HepG2 (cell line): Measurements from ENCODE around the gene MTHFD1L. TPM values are rescaled to one million over a fixed set of nuclear protein-coding genes. Genes with fewer than 3 reads are reported as not detected.

Experiments
- DMTF1 ChIP-seq: sonication (generic); formaldehyde crosslinking; IDR thresholded peaks from 2 replicates; pipeline ENCODE4 v1.4.0; 2020; ENCODE audit warnings: mild to moderate bottlenecking, missing genetic modification reagents
- E2F2 ChIP-seq: sonication (generic); formaldehyde crosslinking; IDR thresholded peaks from 2 replicates; pipeline ENCODE4 v1.4.0; 2020; ENCODE audit warnings: missing genetic modification reagents, borderline replicate concordance
- PAWR ChIP-seq: sonication (generic); formaldehyde crosslinking; IDR thresholded peaks from 2 replicates; pipeline ENCODE4 v1.4.0; 2020; ENCODE audit warnings: missing genetic modification reagents, mild to moderate bottlenecking, borderline replicate concordance
- ZC3H4 ChIP-seq: sonication (generic); formaldehyde crosslinking; IDR thresholded peaks from 2 replicates; pipeline ENCODE4 v1.4.0; 2020; ENCODE audit warnings: missing genetic modification reagents, borderline replicate concordance
- ZFP37 ChIP-seq: sonication (generic); formaldehyde crosslinking; IDR thresholded peaks from 2 replicates; pipeline ENCODE4 v1.4.0; 2020; ENCODE audit warnings: missing genetic modification reagents, borderline replicate concordance
- ZKSCAN1 ChIP-seq: fragments of 150-350 bp; IDR thresholded peaks from 2 replicates; pipeline ENCODE4 v1.6.1; 2014; ENCODE audit warnings: low read length
- ZNF232 ChIP-seq: sonication (generic); formaldehyde crosslinking; IDR thresholded peaks from 2 replicates; pipeline ENCODE4 v1.4.0; 2020; ENCODE audit warnings: missing genetic modification reagents, borderline replicate concordance
- ZNF350 ChIP-seq: sonication (generic); formaldehyde crosslinking; IDR thresholded peaks from 2 replicates; pipeline ENCODE4 v1.4.0; 2020; ENCODE audit warnings: mild to moderate bottlenecking, low read depth, missing genetic modification reagents, borderline replicate concordance
- ZNF512B ChIP-seq: sonication (generic); formaldehyde crosslinking; IDR thresholded peaks from 2 replicates; pipeline ENCODE4 v1.5.1; 2020; ENCODE audit warnings: missing genetic modification reagents, mild to moderate bottlenecking, borderline replicate concordance
- ZNF572 ChIP-seq: sonication (generic); formaldehyde crosslinking; IDR thresholded peaks from 2 replicates; pipeline ENCODE4 v1.5.1; 2020; ENCODE audit warnings: mild to moderate bottlenecking, missing genetic modification reagents
- ZNF644 ChIP-seq: IDR thresholded peaks from 2 replicates; pipeline ENCODE4 v1.6.1; 2016; ENCODE audit warnings: low read depth
- ZNF878 ChIP-seq: sonication (generic); formaldehyde crosslinking; IDR thresholded peaks from 2 replicates; pipeline ENCODE4 v1.8.1; 2023; ENCODE audit warnings: mild to moderate bottlenecking, missing genetic modification reagents, moderate library complexity
- ZNF883 ChIP-seq: sonication (generic); formaldehyde crosslinking; IDR thresholded peaks from 2 replicates; pipeline ENCODE4 v1.5.1; 2020; ENCODE audit warnings: mild to moderate bottlenecking, missing genetic modification reagents; ENCODE audit errors: not compliant biosample characterization
- ZSCAN22 ChIP-seq: sonication (generic); formaldehyde crosslinking; IDR thresholded peaks from 2 replicates; pipeline ENCODE4 v1.4.0; 2020; ENCODE audit warnings: mild to moderate bottlenecking, missing genetic modification reagents
- polyA plus RNA-seq, 8 experiments: library from polyadenylated mRNA; depleted of rRNA in 3 of 8; stranded (reverse) in 7 of 8; unstranded in 1 of 8; fragments of >200 nt; fragmentation: Illumina TruSeq in 4 of 8; extraction: Trizol in 4 of 8; gene quantifications; 2 replicates each; pipeline versions ENCODE4 v1.2.1 to v1.2.3, GENCODE V29; 2011 to 2016; ENCODE audit warnings: low read depth in 4 of 8, missing spikeins in 1 of 8, mixed read lengths in 1 of 8; ENCODE audit not compliant: insufficient read depth in 1 of 8
- total RNA-seq, 5 experiments: library from RNA; depleted of rRNA; stranded (reverse); fragments of >200 nt; fragmentation: Illumina TruSeq; extraction: Trizol; gene quantifications; 2 replicates each; pipeline ENCODE4 v1.2.3, GENCODE V29; 2016; ENCODE audit warnings: low read depth in 1 of 5
- TF ChIP-seq, protein P1 (sequence below): sonication (generic); formaldehyde crosslinking; IDR thresholded peaks from 2 replicates; pipeline ENCODE4 v1.9.0; 2021; ENCODE audit warnings: mild to moderate bottlenecking, missing genetic modification reagents

Gene MTHFD1L
- total and polyA plus RNA-seq, 2 of the 13 experiments (the other 11 are each of a cell fraction or from before 2014, with no cell fraction given) = 24.0 to 39.6 TPM

GRCh38 chr6:150959166-150959565 lies 93.7 kb downstream of the MTHFD1L start (continued):
- TF ChIP-seq, protein P1, sequence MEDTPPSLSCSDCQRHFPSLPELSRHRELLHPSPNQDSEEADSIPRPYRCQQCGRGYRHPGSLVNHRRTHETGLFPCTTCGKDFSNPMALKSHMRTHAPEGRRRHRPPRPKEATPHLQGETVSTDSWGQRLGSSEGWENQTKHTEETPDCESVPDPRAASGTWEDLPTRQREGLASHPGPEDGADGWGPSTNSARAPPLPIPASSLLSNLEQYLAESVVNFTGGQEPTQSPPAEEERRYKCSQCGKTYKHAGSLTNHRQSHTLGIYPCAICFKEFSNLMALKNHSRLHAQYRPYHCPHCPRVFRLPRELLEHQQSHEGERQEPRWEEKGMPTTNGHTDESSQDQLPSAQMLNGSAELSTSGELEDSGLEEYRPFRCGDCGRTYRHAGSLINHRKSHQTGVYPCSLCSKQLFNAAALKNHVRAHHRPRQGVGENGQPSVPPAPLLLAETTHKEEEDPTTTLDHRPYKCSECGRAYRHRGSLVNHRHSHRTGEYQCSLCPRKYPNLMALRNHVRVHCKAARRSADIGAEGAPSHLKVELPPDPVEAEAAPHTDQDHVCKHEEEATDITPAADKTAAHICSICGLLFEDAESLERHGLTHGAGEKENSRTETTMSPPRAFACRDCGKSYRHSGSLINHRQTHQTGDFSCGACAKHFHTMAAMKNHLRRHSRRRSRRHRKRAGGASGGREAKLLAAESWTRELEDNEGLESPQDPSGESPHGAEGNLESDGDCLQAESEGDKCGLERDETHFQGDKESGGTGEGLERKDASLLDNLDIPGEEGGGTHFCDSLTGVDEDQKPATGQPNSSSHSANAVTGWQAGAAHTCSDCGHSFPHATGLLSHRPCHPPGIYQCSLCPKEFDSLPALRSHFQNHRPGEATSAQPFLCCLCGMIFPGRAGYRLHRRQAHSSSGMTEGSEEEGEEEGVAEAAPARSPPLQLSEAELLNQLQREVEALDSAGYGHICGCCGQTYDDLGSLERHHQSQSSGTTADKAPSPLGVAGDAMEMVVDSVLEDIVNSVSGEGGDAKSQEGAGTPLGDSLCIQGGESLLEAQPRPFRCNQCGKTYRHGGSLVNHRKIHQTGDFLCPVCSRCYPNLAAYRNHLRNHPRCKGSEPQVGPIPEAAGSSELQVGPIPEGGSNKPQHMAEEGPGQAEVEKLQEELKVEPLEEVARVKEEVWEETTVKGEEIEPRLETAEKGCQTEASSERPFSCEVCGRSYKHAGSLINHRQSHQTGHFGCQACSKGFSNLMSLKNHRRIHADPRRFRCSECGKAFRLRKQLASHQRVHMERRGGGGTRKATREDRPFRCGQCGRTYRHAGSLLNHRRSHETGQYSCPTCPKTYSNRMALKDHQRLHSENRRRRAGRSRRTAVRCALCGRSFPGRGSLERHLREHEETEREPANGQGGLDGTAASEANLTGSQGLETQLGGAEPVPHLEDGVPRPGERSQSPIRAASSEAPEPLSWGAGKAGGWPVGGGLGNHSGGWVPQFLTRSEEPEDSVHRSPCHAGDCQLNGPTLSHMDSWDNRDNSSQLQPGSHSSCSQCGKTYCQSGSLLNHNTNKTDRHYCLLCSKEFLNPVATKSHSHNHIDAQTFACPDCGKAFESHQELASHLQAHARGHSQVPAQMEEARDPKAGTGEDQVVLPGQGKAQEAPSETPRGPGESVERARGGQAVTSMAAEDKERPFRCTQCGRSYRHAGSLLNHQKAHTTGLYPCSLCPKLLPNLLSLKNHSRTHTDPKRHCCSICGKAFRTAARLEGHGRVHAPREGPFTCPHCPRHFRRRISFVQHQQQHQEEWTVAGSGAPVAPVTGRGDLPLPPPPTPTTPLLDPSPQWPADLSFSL (CRISPR knock-in tag) = no peak
- no peak for TF ChIP-seq ZNF644 (CRISPR knock-in tag)
- no peak for TF ChIP-seq ZNF572 (CRISPR knock-in tag)
- no peak for TF ChIP-seq ZNF883 (CRISPR knock-in tag)
- no peak for TF ChIP-seq ZNF232 (CRISPR knock-in tag)
- no peak for TF ChIP-seq ZNF512B
- no peak for TF ChIP-seq ZKSCAN1
- TF ChIP-seq PAWR = no peak
- TF ChIP-seq ZFP37 (CRISPR knock-in tag) = no peak
- TF ChIP-seq ZNF350 (CRISPR knock-in tag) = no peak
- no peak for TF ChIP-seq ZSCAN22
- no peak for TF ChIP-seq E2F2
- TF ChIP-seq ZC3H4 (CRISPR knock-in tag) = no peak
- TF ChIP-seq ZNF878 (CRISPR knock-in tag) = no peak
- no peak for TF ChIP-seq DMTF1
